HG02840 (cell line): Measurements from ENCODE around the gene CLEC4G.

Source experiments
- ATAC-seq: cut with Tn5 transposase; IDR thresholded peaks from one replicate; pipeline ENCODE4 v1.9.1; 2021; ENCODE audit warnings: mild to moderate bottlenecking, moderate library complexity, moderate number of reproducible peaks; ENCODE audit not compliant: unreplicated experiment, low FRiP score

The CLEC4G gene

GRCh38 chr19:7730286-7731217, 1.4 kb downstream of the CLEC4G start:
- no peak for ATAC-seq

- no peak for ATAC-seq
These were observed 2.1 kb downstream of the CLEC4G start for GRCh38 chr19:7729831-7730285.

GRCh38 chr19:7729211-7729610, 2.7 kb downstream of the CLEC4G start:
- no peak for ATAC-seq

- ATAC-seq = no peak
These were observed 6.1 kb downstream of the CLEC4G start for GRCh38 chr19:7725791-7726190.

GRCh38 chr19:7722231-7722651, 9.7 kb downstream of the CLEC4G start:
- ATAC-seq = no peak

GRCh38 chr19:7720351-7720750, 11.6 kb downstream of the CLEC4G start:
- ATAC-seq = no peak

- ATAC-seq = no peak
These were observed 13.2 kb downstream of the CLEC4G start for GRCh38 chr19:7718668-7719067.

GRCh38 chr19:7716762-7717161, 15.1 kb downstream of the CLEC4G start:
- ATAC-seq = no peak

GRCh38 chr19:7715671-7716070, 16.2 kb downstream of the CLEC4G start:
- no peak for ATAC-seq

GRCh38 chr19:7710616-7711015, 21.3 kb downstream of the CLEC4G start:
- no peak for ATAC-seq

GRCh38 chr19:7709932-7710460, 21.9 kb downstream of the CLEC4G start:
- ATAC-seq = no peak

- no peak for ATAC-seq
These were observed 24.9 kb downstream of the CLEC4G start for GRCh38 chr19:7706955-7707456.

- no peak for ATAC-seq
These were observed 25.5 kb downstream of the CLEC4G start for GRCh38 chr19:7706188-7706954.

- peak; percentile 44 for ATAC-seq
These were observed 26.3 kb downstream of the CLEC4G start for GRCh38 chr19:7705387-7706187.

GRCh38 chr19:7704280-7705060, 27.4 kb downstream of the CLEC4G start:
- ATAC-seq = no peak

- no peak for ATAC-seq
These were observed 28.6 kb downstream of the CLEC4G start for GRCh38 chr19:7703332-7703731.

- no peak for ATAC-seq
These were observed 30.1 kb downstream of the CLEC4G start, which contains the start of gene FCER2 for GRCh38 chr19:7701654-7702457. Gene FCER2 (minus strand): TSS chr19:7702131. CDS start chr19:7699760, 2,371 bp downstream.

- no peak for ATAC-seq
These were observed 30.8 kb downstream of the CLEC4G start for GRCh38 chr19:7701049-7701653.
